Measurements from ENCODE around the gene TAF1B.

- no peak for TF ChIP-seq CTCF (conservative IDR thresholded peaks at IDR 0.05 in 1 of 2, IDR thresholded peaks at IDR 0.05 in 1 of 2; ENCODE audit: low read depth in 1 of 2, low read length in 2 of 2)
- no peak for TF ChIP-seq EZH2 (IDR thresholded peaks at IDR 0.05; ENCODE audit: low read length, missing control alignments)
These were observed 132.1 kb downstream of the TAF1B start for GRCh38 chr2:9975328-9975727.
